ENCODE results near the gene CYB5R3. TPM values are rescaled to one million over a fixed set of nuclear protein-coding genes. Genes with fewer than 3 reads are reported as not detected.

CYB5R3 gene
- total and polyA plus RNA-seq, 7 experiments from 2014 or later = 34.3 to 74.1 (median 42.3) TPM

- no peaks in the 10 kb centered on the region for H3K27me3 ChIP-seq (ENCODE audit: control insufficient read depth in 2 of 2, insufficient read depth in 2 of 2, low read length in 2 of 2)
- Mint-ChIP-seq H3K4me3 (no peak overlapping the region), H3K27me3 (no peaks in the 10 kb centered on the region), H3K9me3 (no peaks in the 10 kb centered on the region), H3K4me1 (peaks cover 0 to 7% (median 3%) of the 10 kb centered on the region in 7 donors), H3K27ac (no peak overlapping the region), H3K36me3 (peaks cover 0 to 18% (median 2%) of the 10 kb centered on the region in 5 donors)
- peaks cover 0 to 81% (median 0%) of the 10 kb centered on the region in 3 experiments for H3K36me3 ChIP-seq (ENCODE audit: control insufficient read depth in 2 of 3, insufficient read depth in 3 of 3, low read length in 3 of 3)
- no peaks in the 10 kb centered on the region for H3K9me3 ChIP-seq (ENCODE audit: control insufficient read depth in 2 of 3, low read length in 3 of 3)
- H3K27ac ChIP-seq (ENCODE audit: low read depth, low read length) = no peak overlapping the region
- CTCF ChIA-PET = no interaction called here
- no peak overlapping the region for H3K4me3 ChIP-seq (ENCODE audit: low read length)
- intact Hi-C loops (cut with micrococcal nuclease) = no loop called here
- ATAC-seq (no peak), DNase-seq (no peak)
- H3K4me1 ChIP-seq (ENCODE audit: control insufficient read depth in 2 of 2, insufficient read depth in 2 of 2, low read length in 2 of 2) = no peaks in the 10 kb centered on the region
- POLR2A ChIA-PET = interaction anchor here (0.6 kb wide), 1 partner anchor 28 kb away, joined by 3 read pairs; no protein-coding TSS in a partner anchor
These were observed 22.8 kb downstream of the CYB5R3 start for GRCh38 chr22:42626431-42626830.

DNA sequence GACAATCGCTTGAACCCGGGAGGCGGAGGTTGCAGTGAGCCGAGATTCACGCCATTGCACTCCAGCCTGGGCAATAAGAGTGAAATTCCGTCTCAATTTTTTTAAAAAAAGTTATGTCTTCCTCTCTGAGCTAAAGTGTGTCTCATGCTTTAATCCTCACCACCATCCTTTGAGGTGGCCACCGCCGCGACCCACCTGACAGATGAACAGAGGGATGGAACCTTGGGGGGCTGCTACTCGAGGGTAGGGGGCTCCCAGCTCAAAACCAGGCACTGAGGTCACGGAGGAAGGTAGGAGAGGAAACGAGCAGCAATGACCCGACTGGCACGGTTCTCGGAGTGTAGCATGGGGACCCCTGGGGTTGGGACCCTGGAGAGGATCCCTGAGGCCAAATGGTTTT is 23.8 kb downstream of the CYB5R3 start:
- peaks cover 0 to 71% (median 0%) of the 10 kb centered on the region in 3 experiments for H3K36me3 ChIP-seq (ENCODE audit: control insufficient read depth in 2 of 3, insufficient read depth in 3 of 3, low read length in 3 of 3)
- intact Hi-C loops (cut with micrococcal nuclease) = no loop called here
- no peaks in the 10 kb centered on the region for H3K9me3 ChIP-seq (ENCODE audit: control insufficient read depth in 2 of 3, low read length in 3 of 3)
- DNase-seq = no peak
- Mint-ChIP-seq H3K36me3 (peaks cover 0 to 18% (median 3%) of the 10 kb centered on the region in 5 donors), H3K9me3 (no peaks in the 10 kb centered on the region), H3K27me3 (no peaks in the 10 kb centered on the region), H3K4me3 (no peak overlapping the region), H3K4me1 (peaks cover 0 to 6% (median 5%) of the 10 kb centered on the region in 7 donors), H3K27ac (peak overlapping the region in 1 of 9 donors; percentile 32)
- ChIA-PET POLR2A (interaction anchor here (1.1 to 2.1 kb wide), 2 partner anchors 10 to 11 kb away, joined by 3 to 9 read pairs; partner anchors contain the start of gene POLDIP3), CTCF (interaction anchor here (1.0 kb wide), 1 partner anchor 29 kb away, joined by 3 read pairs; no protein-coding TSS in a partner anchor)
- no peak overlapping the region for H3K4me3 ChIP-seq (ENCODE audit: low read length)
- no peak for ATAC-seq
- H3K27ac ChIP-seq (ENCODE audit: low read depth, low read length) = no peak overlapping the region
- H3K27me3 ChIP-seq (ENCODE audit: control insufficient read depth in 2 of 2, insufficient read depth in 2 of 2, low read length in 2 of 2) = no peaks in the 10 kb centered on the region
- H3K4me1 ChIP-seq (ENCODE audit: control insufficient read depth in 2 of 2, insufficient read depth in 2 of 2, low read length in 2 of 2) = no peaks in the 10 kb centered on the region

GRCh38 chr22:42624551-42625106 is 24.6 kb downstream of the CYB5R3 start:
- no peaks in the 10 kb centered on the region for H3K4me1 ChIP-seq (ENCODE audit: control insufficient read depth in 2 of 2, insufficient read depth in 2 of 2, low read length in 2 of 2)
- CTCF ChIA-PET = interaction anchor here (0.6 to 1.0 kb wide), 2 partner anchors 30 to 157 kb away, joined by 3 read pairs; no protein-coding TSS in a partner anchor
- H3K9me3 Mint-ChIP-seq = no peaks in the 10 kb centered on the region
- H3K4me3 Mint-ChIP-seq = no peak overlapping the region
- H3K4me3 ChIP-seq (ENCODE audit: low read length) = no peak overlapping the region
- intact Hi-C loops (cut with micrococcal nuclease) = no loop called here
- H3K36me3 Mint-ChIP-seq = peaks cover 0 to 14% (median 2%) of the 10 kb centered on the region in 5 donors
- H3K27me3 ChIP-seq (ENCODE audit: control insufficient read depth in 2 of 2, insufficient read depth in 2 of 2, low read length in 2 of 2) = no peaks in the 10 kb centered on the region
- no peaks in the 10 kb centered on the region for H3K9me3 ChIP-seq (ENCODE audit: control insufficient read depth in 2 of 3, low read length in 3 of 3)
- ATAC-seq = no peak
- H3K4me1 Mint-ChIP-seq = peaks cover 0 to 6% (median 5%) of the 10 kb centered on the region in 7 donors
- no peak for DNase-seq
- no peak overlapping the region for H3K27ac Mint-ChIP-seq
- H3K36me3 ChIP-seq (ENCODE audit: control insufficient read depth in 2 of 3, insufficient read depth in 3 of 3, low read length in 3 of 3) = peaks cover 0 to 65% (median 0%) of the 10 kb centered on the region in 3 experiments
- H3K27ac ChIP-seq (ENCODE audit: low read depth, low read length) = no peak overlapping the region
- no peaks in the 10 kb centered on the region for H3K27me3 Mint-ChIP-seq
- POLR2A ChIA-PET = interaction anchor here (1.1 to 2.1 kb wide), 2 partner anchors 9 to 10 kb away, joined by 3 to 9 read pairs; partner anchors contain the start of gene POLDIP3

DNA sequence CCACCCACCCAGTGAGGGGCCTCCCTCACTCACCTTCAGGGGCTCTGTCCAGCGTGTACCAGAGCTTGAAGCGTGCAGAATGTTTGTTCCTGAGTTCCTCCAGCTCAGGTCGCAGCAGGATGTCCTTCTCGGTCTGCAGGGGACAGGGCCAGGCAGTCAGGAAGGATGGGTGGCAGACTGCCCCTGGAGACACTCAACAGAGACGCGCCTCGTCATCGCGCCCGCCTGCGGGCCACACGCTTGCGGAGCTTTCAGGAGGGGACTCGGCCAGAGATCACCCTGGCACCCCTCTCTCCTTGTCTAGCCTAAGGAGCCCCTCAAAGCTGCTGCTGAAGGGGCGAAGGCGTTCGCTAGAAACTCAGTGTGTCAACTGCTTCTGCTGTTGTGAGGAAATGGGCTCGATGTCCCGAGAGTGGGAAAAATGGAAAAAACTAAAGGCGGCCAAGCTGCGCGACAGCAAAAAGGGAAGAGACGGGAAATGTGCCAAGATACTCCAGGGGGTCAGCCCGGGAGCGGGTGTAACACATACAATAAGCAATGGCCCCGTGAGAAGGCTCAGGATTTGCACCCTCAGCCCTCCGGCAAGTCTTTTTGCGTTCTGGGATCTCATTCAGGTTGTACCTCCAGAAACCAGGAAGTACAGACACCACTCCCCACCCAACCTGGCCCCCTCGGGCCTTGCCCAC is 25.3 kb downstream of the CYB5R3 start:
- Mint-ChIP-seq H3K36me3 (peaks cover 0 to 14% (median 2%) of the 10 kb centered on the region in 5 donors), H3K27ac (no peak overlapping the region), H3K27me3 (no peaks in the 10 kb centered on the region), H3K4me3 (no peak overlapping the region), H3K4me1 (peaks cover 0 to 6% (median 5%) of the 10 kb centered on the region in 7 donors), H3K9me3 (no peaks in the 10 kb centered on the region)
- Histone ChIP-seq H3K27ac (ENCODE audit: low read depth, low read length) (no peak overlapping the region), H3K4me3 (ENCODE audit: low read length) (no peak overlapping the region), H3K36me3 (ENCODE audit: control insufficient read depth in 2 of 3, insufficient read depth in 3 of 3, low read length in 3 of 3) (peaks cover 0 to 58% (median 0%) of the 10 kb centered on the region in 3 experiments), H3K27me3 (ENCODE audit: control insufficient read depth in 2 of 2, insufficient read depth in 2 of 2, low read length in 2 of 2) (no peaks in the 10 kb centered on the region), H3K4me1 (ENCODE audit: control insufficient read depth in 2 of 2, insufficient read depth in 2 of 2, low read length in 2 of 2) (no peaks in the 10 kb centered on the region), H3K9me3 (ENCODE audit: control insufficient read depth in 2 of 3, low read length in 3 of 3) (no peaks in the 10 kb centered on the region)
- ATAC-seq (no peak), DNase-seq (no peak)
- ChIA-PET POLR2A (interaction anchor here (1.1 to 2.1 kb wide), 2 partner anchors 8 to 9 kb away, joined by 3 to 9 read pairs; partner anchors contain the start of gene POLDIP3), CTCF (interaction anchor here (0.6 kb wide), 1 partner anchor 158 kb away, joined by 3 read pairs; no protein-coding TSS in a partner anchor)
- intact Hi-C loops (cut with micrococcal nuclease) = no loop called here

DNA sequence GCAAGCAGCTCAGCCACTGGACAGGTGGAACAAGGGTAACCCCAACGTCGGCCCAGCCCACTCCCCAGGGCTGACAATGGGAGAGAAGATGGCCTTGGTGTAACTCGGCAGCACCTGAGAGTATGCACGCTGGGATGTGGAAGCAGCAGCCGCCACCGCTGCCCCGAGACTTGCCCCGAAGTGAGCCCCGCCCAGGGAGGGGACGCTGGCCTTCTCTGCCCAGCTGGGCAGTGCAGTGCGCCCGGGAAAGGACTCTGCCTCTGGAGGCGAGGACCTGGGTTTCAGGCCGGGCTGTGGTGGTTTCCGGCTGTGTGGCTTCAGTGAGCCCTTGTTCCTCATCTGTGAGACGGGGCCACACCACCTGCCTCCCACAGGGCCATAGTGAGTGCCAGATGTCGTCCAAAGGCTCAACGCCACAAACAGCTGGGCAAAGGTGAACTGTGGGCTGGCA is 25.9 kb downstream of the CYB5R3 start:
- no peaks in the 10 kb centered on the region for H3K4me1 ChIP-seq (ENCODE audit: control insufficient read depth in 2 of 2, insufficient read depth in 2 of 2, low read length in 2 of 2)
- ChIA-PET CTCF (no interaction called here), POLR2A (interaction anchor here (2.1 kb wide), 1 partner anchor 7 kb away, joined by 9 read pairs; no protein-coding TSS in a partner anchor)
- H3K27ac ChIP-seq (ENCODE audit: low read depth, low read length) = no peak overlapping the region
- Mint-ChIP-seq H3K4me3 (no peak overlapping the region), H3K27me3 (no peaks in the 10 kb centered on the region), H3K27ac (no peak overlapping the region), H3K4me1 (peaks cover 0 to 6% (median 5%) of the 10 kb centered on the region in 7 donors), H3K36me3 (peaks cover 0 to 11% (median 4%) of the 10 kb centered on the region in 5 donors), H3K9me3 (no peaks in the 10 kb centered on the region)
- no peaks in the 10 kb centered on the region for H3K27me3 ChIP-seq (ENCODE audit: control insufficient read depth in 2 of 2, insufficient read depth in 2 of 2, low read length in 2 of 2)
- no peak overlapping the region for H3K4me3 ChIP-seq (ENCODE audit: low read length)
- no peaks in the 10 kb centered on the region for H3K9me3 ChIP-seq (ENCODE audit: control insufficient read depth in 2 of 3, low read length in 3 of 3)
- intact Hi-C loops (cut with micrococcal nuclease) = no loop called here
- peaks cover 0 to 52% (median 0%) of the 10 kb centered on the region in 3 experiments for H3K36me3 ChIP-seq (ENCODE audit: control insufficient read depth in 2 of 3, insufficient read depth in 3 of 3, low read length in 3 of 3)
- ATAC-seq (peak; percentile 36), DNase-seq (no peak)

DNA sequence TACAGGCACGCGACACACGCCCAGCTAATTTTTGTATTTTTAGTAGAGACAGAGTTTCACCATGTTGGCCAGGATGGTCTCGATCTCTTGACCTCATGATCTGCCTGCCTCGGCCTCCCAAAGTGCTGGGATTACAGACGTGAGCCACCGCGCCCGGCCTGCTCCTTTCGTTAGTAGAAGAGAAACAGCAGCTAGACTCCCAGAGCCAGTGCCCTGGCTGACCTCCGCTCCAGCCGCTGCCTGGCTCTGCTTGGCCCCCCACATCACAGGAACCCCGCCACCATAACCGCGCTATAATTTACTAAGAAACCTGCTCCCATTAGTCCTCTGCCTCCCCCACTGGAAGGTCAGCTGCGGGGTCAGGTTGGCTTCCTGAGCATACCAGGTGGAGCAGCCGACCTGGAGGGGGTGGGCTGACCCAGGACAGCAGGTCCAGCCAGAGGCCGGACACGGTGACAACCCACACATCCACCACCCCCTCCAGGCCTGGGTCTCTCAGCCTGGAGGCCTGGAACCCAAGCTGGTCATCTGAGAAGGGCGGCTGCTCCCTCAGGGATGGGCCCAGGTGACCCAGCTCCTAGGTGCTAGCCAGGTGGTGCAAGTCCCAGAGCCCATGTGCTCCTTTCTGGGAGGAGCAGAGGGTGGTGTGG is 27.0 kb downstream of the CYB5R3 start:
- CTCF ChIA-PET = interaction anchor here (0.6 to 2.0 kb wide), 4 partner anchors 18 to 559 kb away, joined by 3 to 5 read pairs (median 4); partner anchors contain the start of gene CYB5R3

More for the DNA sequence above, 27.0 kb downstream of the CYB5R3 start:
- H3K27ac ChIP-seq (ENCODE audit: low read depth, low read length) = no peak overlapping the region
- no peaks in the 10 kb centered on the region for H3K9me3 ChIP-seq (ENCODE audit: control insufficient read depth in 2 of 3, low read length in 3 of 3)
- ATAC-seq (no peak), DNase-seq (no peak)
- peaks cover 0 to 9% (median 4%) of the 10 kb centered on the region in 5 donors for H3K36me3 Mint-ChIP-seq
- intact Hi-C loops (cut with micrococcal nuclease) = no loop called here
- H3K27me3 ChIP-seq (ENCODE audit: control insufficient read depth in 2 of 2, insufficient read depth in 2 of 2, low read length in 2 of 2) = no peaks in the 10 kb centered on the region
- no peak overlapping the region for H3K27ac Mint-ChIP-seq
- H3K36me3 ChIP-seq (ENCODE audit: control insufficient read depth in 2 of 3, insufficient read depth in 3 of 3, low read length in 3 of 3) = peaks cover 0 to 42% (median 0%) of the 10 kb centered on the region in 3 experiments
- no peaks in the 10 kb centered on the region for H3K9me3 Mint-ChIP-seq
- H3K27me3 Mint-ChIP-seq = no peaks in the 10 kb centered on the region
- H3K4me1 ChIP-seq (ENCODE audit: control insufficient read depth in 2 of 2, insufficient read depth in 2 of 2, low read length in 2 of 2) = no peaks in the 10 kb centered on the region
- no peak overlapping the region for H3K4me3 Mint-ChIP-seq
- H3K4me3 ChIP-seq (ENCODE audit: low read length) = no peak overlapping the region
- peaks cover 0 to 11% (median 6%) of the 10 kb centered on the region in 7 donors for H3K4me1 Mint-ChIP-seq
- POLR2A ChIA-PET = interaction anchor here (0.9 kb wide), 1 partner anchor 9 kb away, joined by 3 read pairs; no protein-coding TSS in a partner anchor

Data from naive thymus-derived CD4-positive, alpha-beta T cell (primary cell).